G401 (cell line): ENCODE data around the gene PZP. TPM values are rescaled to one million over a fixed set of nuclear protein-coding genes. Genes with fewer than 3 reads are reported as not detected.
"Not testable (repeated sequence)": the region's sequence is repeated elsewhere in the genome, so short reads cannot be mapped to it uniquely, and the experiment has no call there.

Source experiments
- DNase-seq: peaks from one replicate; pipeline ENCODE4 v3.0.0-alpha.2; 2015; ENCODE audit warnings: low spot score
- in situ Hi-C: cut with HindIII; loops from 2 replicates; pipeline ENCODE4 v1.10.0; 2016; ENCODE audit warnings: low sequenced_read_pairs, mixed read lengths
- total RNA-seq: library from RNA; depleted of rRNA; stranded (reverse); fragments of >200 nt; shearing (Covaris generic); gene quantifications from 2 replicates; pipeline ENCODE4 v1.2.3, GENCODE V29; 2014

The PZP gene
- total RNA-seq, 1 experiment from 2014 or later = not detected

DNA sequence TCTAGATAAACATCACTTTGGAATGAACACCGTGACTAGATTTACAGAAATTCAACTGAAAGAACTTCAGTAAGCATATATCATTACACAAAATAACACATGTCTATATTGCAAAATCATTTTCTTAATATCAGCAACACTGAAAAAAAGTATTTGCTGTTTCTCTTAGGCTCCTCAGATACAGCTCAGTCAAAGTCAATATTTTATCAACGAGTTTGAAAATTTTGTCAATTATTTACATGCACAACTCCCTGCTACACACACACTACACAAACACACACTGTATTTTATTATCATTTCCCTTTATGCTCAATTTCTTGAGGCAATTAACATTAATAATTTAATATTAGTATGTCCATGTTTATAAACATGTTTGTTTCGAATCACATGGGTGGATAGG, 3.8 kb downstream of the PZP start:
- in situ Hi-C loops = no loop called here
- DNase-seq = no peak

DNA sequence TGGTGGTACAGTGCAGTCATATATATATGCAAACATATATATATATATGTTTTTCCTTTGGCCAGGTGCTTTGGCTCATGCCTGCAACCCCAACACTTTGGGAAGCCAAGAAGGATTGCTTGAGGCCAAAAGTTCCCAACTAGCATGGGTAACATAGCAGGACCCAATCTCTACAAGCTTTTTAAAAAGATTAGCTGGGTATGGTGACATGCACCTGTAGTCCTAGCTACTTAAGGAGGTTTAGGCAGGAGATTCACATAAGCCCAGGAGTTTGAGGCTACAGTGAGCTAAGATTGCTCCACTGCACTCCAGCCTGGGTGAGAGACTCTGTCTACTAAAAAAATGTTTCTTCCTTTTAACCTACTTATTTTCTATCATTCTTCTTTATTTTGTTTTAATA, 10.2 kb downstream of the PZP start:
- in situ Hi-C loops = no loop called here
- DNase-seq = no peak

GRCh38 chr12:9184276-9184675, 23.9 kb downstream of the PZP start:
- no peak for DNase-seq
- in situ Hi-C loops = no loop called here

DNA sequence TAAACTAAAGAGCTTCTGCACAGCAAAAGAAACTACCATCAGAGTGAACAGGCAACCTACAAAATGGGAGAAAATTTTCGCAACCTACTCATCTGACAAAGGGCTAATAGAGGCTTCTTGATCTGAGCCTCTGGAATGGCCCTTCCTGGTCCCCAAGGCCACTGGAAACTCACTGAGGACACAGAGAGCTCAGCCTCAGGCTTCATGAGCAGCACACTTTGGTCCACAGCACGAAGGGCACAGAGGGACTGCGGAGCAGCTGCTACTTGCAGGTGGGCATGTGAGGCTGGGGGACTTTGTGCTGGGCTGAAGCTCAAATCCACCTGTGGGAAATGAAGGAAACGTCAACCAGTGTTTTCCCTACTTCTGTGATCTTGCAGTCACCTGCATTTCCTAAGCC, 27.4 kb downstream of the PZP start:
- in situ Hi-C loops = no loop called here
- no peak for DNase-seq

DNA sequence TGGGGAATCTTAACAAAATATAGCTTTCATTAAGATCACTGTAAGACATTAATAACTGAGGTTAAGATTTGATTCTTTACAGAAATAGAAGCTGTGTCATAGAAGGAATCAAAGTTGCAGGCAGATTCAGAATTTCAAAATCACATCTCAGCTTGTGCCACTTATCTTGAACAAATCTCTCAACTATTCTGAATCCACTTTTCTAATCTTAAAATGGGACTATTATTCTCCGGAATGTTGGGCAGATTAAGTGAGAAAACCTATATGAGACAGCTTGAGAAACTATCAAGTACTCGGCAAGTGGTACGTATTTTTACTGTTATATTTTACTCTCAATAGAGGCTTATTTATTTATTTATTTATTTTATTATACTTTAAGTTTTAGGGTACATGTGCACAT, 28.4 kb downstream of the PZP start:
- in situ Hi-C loops = no loop called here
- no peak for DNase-seq

- no peak for DNase-seq
- in situ Hi-C loops = no loop called here
Measured at GRCh38 chr12:9169979-9170634, 38.1 kb downstream of the PZP start.

DNA sequence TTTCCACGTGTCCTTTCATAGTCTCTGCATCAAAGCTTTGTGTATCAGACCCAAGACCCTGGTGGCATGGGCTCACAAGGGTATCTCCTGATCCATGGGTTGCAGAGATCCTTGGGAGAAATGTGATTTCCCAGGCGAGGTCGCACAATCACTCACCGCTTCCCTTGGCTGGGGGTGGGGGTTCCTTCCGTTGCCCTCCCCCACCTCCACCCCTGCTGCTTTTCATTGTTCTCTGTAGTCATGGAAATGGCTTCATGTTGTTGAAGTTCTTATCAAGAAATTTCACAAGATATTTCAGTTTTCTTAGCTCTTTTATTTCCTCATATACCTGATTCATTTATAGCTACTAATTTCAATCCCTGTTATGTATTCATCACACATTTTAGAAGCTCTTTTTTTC, 40.9 kb downstream of the PZP start:
- in situ Hi-C loops, DNase-seq: not testable (repeated sequence)

DNA sequence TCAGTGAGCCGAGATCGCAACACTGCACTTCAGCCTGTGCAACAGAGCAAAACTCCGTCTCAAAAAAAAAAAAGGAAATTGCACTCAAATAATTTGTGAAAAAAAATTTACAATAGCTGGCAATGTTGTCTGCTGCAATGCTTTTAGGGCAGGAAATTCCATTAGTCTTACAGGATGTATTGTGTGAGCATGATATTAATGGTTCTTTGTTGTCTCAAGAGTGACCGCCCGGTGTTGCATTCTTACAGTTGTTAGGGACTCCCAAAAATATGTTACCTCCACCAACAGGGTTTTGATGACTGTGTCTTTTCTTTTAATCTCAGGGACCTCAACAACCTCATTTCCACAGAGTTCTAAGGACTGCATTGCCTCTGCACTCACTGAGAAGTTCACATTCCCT, 44.8 kb downstream of the PZP start:
- no peak for DNase-seq
- in situ Hi-C loops = no loop called here

GRCh38 chr12:9156119-9156518, 52.1 kb downstream of the PZP start:
- in situ Hi-C loops = no loop called here
- DNase-seq = no peak

- DNase-seq = no peak
- in situ Hi-C loops = no loop called here
Measured at GRCh38 chr12:9149372-9149771, 58.8 kb downstream of the PZP start.

DNA sequence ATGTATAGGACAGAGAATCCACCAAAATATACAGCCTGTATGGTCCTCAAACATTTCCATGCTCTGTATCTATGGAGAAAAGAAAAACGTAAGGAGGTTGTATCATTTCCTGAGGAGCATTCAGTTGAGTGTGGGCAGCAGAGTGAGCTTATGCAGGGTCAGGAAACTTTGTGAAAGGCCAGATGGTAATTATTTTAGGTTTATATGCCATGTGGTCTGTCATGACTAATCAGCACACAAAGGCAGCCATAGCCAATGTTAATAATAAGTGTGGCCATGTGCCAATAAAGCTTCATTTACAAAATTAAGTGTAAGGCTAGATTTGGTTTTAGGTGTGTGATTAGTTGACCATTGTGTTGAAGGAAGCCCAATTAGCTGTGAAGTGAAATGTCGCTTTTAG, 59.3 kb downstream of the PZP start:
- in situ Hi-C loops = no loop called here
- DNase-seq = no peak

DNA sequence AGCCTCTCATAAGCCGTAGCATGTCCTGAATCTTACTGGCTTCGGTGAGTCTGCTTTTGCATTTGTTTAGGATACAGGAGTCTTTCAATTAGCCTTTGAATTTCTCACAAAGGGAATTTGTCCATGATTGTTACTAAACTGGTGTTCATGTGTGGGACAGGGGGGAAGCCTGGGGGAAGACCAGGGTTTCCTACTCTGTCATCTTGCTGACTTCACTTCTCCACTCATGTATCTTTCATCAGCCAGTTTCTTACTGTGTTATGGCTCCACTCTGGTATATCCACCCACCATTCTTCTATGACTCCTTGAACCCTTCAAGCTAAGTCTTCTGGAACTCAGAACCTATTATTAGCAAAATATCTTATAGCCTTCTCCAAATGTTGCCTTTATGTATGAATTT, 60.7 kb downstream of the PZP start:
- DNase-seq = no peak
- in situ Hi-C loops = no loop called here

- DNase-seq = no peak
Measured at GRCh38 chr12:9144730-9145106, 63.5 kb downstream of the PZP start.

DNA sequence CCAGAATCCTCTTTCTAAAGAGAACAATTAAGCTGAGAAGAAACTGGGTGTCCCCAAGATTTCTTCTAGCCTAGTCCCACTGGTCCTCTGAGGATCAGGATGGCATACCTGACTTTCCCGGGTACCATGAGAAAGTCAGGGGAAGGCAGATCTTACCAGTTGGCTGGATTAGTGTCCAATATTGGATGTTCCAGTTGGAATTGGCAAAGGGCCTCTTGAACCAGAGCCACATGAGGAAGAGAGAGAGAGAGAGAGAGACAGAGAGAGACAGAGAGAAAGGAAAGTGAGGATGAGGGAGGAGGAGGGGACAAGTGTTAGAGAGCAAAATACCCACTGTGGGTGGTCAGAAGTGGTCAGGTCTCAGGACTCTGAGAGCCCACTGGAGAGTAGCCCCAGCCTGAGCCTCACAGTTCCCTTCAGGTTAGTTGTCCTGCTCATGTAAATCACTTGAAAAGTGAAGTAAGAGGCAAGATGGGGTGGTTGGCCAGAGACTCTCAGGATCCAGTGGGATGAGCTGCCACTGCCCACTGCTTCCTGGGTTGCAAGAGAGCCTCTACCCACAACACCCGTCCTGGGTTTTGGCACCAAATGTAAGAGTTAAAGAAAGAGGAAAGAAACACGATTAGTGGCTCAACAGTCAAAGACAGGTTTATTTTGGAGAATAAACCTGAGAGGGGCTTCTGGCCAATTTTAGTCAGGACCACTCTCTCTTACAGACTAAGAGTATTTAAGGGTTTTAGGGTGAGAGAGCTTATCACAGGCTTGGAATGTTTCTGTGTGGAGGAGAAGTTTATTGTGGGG, 64.1 kb downstream of the PZP start:
- in situ Hi-C loops = no loop called here
- DNase-seq = no peak

More at GRCh38 chr12:9144730-9145106, 63.5 kb downstream of the PZP start:
- in situ Hi-C loops = no loop called here

DNA sequence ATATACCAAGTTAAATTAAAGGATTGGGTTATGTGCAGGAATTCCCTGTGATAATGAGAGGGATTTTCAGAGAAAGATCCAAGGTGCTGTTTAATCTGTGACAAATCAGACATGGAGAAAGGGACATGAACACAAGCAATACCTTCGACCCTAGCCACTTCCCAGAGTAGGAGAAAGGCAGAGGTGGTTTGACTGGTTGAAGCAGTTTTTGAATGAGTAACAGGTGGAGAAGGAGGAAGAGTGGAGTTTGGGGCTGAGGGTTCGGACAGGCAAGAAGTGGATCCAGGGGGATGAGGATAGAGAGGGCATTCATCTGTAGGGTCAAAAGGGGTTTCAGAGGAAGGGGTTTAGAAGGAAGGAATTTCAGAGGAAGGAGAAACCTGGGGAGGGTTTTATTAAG, 65.1 kb downstream of the PZP start:
- in situ Hi-C loops = no loop called here
- DNase-seq = no peak

DNA sequence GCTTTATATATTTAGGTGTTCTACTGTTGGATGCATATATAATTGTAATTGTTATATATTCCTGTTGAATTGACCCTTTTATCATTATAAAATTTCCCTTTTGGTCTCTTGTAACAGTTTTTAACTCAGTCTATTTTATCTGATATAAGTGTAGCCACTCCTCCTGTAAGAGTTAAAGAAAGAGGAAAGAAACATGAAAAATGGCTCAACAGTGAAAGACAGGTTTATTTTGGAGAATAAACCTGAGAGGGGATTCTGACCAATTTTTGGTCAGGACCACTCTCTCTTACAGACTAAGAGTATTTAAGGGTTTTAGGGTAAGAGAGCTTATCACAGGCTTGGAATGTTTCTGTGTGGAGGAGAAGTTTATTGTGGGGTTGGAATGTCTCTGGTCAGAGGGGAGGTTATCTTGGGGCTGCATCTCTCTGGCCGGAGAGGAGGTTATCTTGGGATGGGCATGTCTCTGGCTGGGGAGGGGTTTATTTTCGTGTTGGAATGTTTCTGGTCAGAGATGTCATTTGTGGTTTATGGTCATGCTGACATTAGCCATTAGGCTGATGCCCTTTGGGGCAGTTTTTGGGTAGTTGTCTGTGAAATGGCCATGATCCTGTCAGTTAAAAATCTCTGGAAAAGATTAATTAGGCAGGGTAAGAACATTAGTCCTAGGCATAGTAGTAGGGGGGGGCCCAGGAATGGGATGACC, 68.5 kb downstream of the PZP start:
- DNase-seq, in situ Hi-C loops: not testable (repeated sequence)

DNA sequence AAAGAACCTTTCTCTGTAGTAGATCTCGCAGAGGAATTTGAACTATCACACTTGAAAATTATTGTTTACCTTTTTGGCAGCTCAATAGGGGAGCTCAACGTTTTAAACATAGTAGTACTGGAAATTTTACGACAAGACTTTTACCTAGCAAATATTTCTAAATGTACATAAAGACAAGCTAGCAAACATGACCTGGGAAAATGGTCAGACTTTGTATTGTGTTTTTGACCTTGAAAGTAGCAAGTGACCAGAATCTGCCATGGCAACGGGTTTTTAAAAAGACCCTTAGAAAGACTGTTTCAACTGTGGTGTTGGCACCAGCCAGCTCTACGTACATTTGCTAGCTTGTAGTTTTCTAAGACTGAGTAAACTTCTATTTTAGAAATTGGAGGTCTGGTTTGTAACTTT, 72.3 kb downstream of the PZP start:
- no peak for DNase-seq
- in situ Hi-C loops = no loop called here

GRCh38 chr12:9134981-9135628, 73.1 kb downstream of the PZP start:
- in situ Hi-C loops = no loop called here
- DNase-seq = no peak

- DNase-seq = no peak
- in situ Hi-C loops = no loop called here
Measured at GRCh38 chr12:9133216-9133916, 74.8 kb downstream of the PZP start.
